GM18498 (cell line): Measurements from ENCODE around the gene ODF4.
"Not testable (repeated sequence)": the region's sequence is repeated elsewhere in the genome, so short reads cannot be mapped to it uniquely, and the experiment has no call there.

Experiments used
- ATAC-seq: cut with Tn5 transposase; IDR thresholded peaks from one replicate; pipeline ENCODE4 v1.9.1; 2021; ENCODE audit warnings: mild to moderate bottlenecking, moderate library complexity; ENCODE audit not compliant: unreplicated experiment

The ODF4 gene

DNA sequence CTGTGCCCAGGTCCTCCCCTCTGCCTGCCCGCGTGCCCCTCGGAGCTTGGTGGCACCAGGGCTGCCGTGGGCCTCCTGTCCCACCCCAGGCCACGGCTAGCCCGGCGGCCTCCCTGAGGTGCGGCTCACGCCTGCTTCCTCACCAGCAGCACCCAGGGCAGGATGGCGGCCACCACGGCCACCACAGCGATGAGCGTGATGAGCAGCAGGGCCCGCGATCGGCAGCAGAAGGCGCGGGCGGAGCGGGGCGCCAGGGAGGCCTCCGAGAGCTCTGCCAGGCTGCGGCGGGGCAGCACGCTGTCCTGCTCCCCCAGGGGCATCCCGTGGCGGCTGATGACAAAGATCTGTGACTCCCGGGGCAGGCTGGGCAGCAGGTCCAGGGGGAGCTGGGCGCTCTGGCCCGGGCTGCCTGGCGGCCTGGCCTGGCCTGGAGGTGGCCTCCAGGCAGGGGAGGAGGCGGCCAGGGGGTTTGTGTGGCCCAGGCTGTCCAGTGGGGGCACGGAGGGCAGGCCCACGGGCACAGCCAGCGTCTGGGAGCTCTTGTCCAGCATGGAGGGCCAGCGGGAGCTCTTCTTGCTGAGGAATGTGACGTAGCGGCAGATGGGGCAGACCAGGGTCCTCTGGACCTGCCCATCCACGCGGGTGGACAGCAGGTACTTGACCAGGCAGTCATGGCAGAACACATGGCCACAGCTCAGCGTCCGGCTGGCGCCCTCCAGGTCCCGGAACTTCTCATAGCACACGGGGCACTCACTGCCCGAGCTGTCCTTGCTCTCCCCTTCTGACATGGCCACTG is 53.2 kb downstream of the ODF4 start:
- ATAC-seq, result no peak

DNA sequence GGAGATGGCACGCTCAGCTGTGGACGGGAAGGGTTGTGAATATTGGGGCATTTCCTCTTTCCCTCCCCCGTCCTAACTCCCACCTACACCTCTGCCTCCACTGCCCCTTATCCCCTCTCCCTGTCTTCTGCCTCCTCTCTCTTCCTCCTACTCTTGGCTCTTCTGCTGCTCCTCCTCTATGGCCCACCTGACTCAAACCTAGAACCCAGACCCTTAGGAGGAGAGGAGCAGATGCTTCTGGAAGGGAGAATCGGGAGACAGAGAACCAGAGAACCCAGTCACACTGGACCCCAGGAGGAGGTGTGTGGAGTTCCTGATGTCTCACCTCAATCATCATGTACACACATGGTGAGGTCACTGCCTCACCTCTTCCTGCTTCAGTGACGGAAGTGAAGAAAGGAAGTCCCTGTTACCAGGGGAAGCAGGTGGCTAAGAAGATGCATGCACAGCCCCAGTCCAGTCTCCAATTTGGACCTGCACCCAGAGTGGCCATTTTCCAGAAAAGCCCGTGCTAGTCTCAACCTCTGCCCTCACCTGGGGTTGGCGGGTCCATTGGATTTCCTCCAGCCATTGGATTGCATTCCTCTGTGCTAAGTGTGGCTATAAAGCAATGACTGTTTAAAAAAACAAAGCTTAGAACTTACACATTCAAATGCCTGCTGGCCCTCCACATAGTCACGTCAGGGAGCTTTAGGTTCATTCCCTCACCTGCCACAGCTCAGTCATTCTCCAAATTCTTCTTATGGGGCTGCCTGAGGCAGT is 54.0 kb downstream of the ODF4 start:
- ATAC-seq, result no peak

DNA sequence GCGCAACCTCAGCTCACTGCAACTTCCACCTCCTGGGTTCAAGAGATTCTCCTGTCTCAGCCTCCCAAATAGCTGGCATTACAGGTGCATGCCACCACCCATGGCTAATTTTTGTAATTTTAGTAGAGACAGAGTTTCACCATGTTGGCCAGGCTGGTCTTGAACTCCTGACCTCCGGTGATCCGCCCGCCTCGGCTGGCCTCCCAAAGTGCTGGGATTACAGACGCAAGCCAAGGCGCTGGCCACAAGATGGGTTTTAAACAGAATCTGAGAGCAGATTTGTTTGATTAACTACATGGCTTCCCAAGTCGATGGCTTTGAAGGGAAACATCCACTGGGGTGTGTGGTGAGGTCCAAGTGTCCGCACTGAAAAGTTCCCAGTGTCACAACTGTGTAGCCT is 54.9 kb downstream of the ODF4 start:
- ATAC-seq, result not testable (repeated sequence)
